GM12873 (cell line): ENCODE data around the gene MAST4.

ENCODE experiments used
- CTCF ChIP-seq: IDR thresholded peaks from 2 replicates; pipeline ENCODE4 v1.5.1; 2012; ENCODE audit warnings: low read depth, mild to moderate bottlenecking, moderate library complexity, low read length, control low read depth; ENCODE audit not compliant: insufficient read depth; ENCODE audit errors: missing control alignments

Gene MAST4

GRCh38 chr5:67073045-67073680 lies 477.0 kb downstream of the MAST4 start:
- no peak for TF ChIP-seq CTCF

- TF ChIP-seq CTCF: no peak
These were observed 481.1 kb downstream of the MAST4 start for GRCh38 chr5:67077296-67077695.

- no peak for TF ChIP-seq CTCF
These were observed 485.1 kb downstream of the MAST4 start for GRCh38 chr5:67081261-67081660.

- no peak for TF ChIP-seq CTCF
These were observed 486.7 kb downstream of the MAST4 start for GRCh38 chr5:67082941-67083340.

GRCh38 chr5:67085616-67086015 lies 489.4 kb downstream of the MAST4 start:
- no peak for TF ChIP-seq CTCF

- TF ChIP-seq CTCF: no peak
These were observed 493.1 kb downstream of the MAST4 start for GRCh38 chr5:67089200-67089725.

- TF ChIP-seq CTCF: no peak
These were observed 493.8 kb downstream of the MAST4 start for GRCh38 chr5:67090040-67090439.
